ENCODE measurements around the gene NCKAP5. TPM values are rescaled to one million over a fixed set of nuclear protein-coding genes. Genes with fewer than 3 reads are reported as not detected.

NCKAP5 gene
- total RNA-seq, 1 donor from 2014 or later = 0.20 TPM

DNA sequence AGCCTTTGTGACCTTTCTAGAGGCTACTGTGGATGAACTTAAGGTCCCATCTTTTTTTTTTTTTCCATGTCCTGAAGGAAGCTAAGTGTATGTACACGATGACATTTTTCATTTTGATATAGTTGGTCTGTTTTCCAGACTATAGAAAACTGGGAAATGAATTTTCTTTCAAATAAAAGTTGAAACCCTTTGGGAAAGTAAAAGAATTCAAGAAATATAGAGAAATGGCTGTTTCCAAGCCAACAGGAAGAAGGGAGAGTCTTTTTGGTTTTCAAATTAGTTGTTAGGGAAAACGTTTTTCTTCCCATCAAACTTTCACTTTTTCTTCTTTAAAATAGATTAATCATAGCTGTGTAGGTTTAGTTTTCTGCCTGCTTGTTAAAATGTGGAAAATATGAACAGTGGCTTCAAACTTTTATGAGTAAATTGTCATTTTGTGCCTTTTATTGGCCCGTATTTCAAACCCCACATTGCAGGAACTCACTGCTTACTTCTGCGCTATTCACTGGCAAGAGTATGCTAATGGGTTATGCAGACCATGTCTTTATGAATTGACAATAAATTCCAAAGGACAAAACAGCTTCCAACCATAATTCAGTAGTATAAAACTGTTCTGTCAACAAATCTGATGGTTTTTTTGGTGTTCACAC is 870.6 kb downstream of the NCKAP5 start:
- no peaks in the 10 kb centered on the region for H3K4me1 Mint-ChIP-seq (ENCODE audit: low read depth, unreplicated experiment)

GRCh38 chr2:132692816-132693215 is 875.4 kb downstream of the NCKAP5 start:
- Mint-ChIP-seq H3K36me3 (ENCODE audit: unreplicated experiment) (no peaks in the 10 kb centered on the region), H3K27me3 (ENCODE audit: unreplicated experiment) (no peaks in the 10 kb centered on the region), H3K9me3 (ENCODE audit: unreplicated experiment) (peaks cover 1% of the 10 kb centered on the region), H3K27ac (ENCODE audit: unreplicated experiment) (no peak overlapping the region), H3K4me1 (ENCODE audit: low read depth, unreplicated experiment) (peaks cover 3% of the 10 kb centered on the region), H3K4me3 (ENCODE audit: unreplicated experiment) (no peak overlapping the region)
- no peak for DNase-seq
- TF ChIP-seq CTCF (IDR thresholded peaks at IDR 0.05; ENCODE audit: partially characterized antibody, unreplicated experiment) = no peak

More for the DNA sequence above, 870.6 kb downstream of the NCKAP5 start:
- Mint-ChIP-seq H3K4me3 (ENCODE audit: unreplicated experiment) (no peak overlapping the region), H3K9me3 (ENCODE audit: unreplicated experiment) (no peaks in the 10 kb centered on the region), H3K27ac (ENCODE audit: unreplicated experiment) (no peak overlapping the region), H3K36me3 (ENCODE audit: unreplicated experiment) (no peaks in the 10 kb centered on the region), H3K27me3 (ENCODE audit: unreplicated experiment) (no peaks in the 10 kb centered on the region)
- no peak for DNase-seq
- TF ChIP-seq CTCF (IDR thresholded peaks at IDR 0.05; ENCODE audit: partially characterized antibody, unreplicated experiment) = no peak

GRCh38 chr2:132691556-132691955 is 876.7 kb downstream of the NCKAP5 start:
- Mint-ChIP-seq H3K4me3 (ENCODE audit: unreplicated experiment) (no peak overlapping the region), H3K27ac (ENCODE audit: unreplicated experiment) (no peak overlapping the region), H3K36me3 (ENCODE audit: unreplicated experiment) (no peaks in the 10 kb centered on the region), H3K27me3 (ENCODE audit: unreplicated experiment) (no peaks in the 10 kb centered on the region), H3K4me1 (ENCODE audit: low read depth, unreplicated experiment) (peaks cover 5% of the 10 kb centered on the region), H3K9me3 (ENCODE audit: unreplicated experiment) (peaks cover 1% of the 10 kb centered on the region)
- TF ChIP-seq CTCF (IDR thresholded peaks at IDR 0.05; ENCODE audit: partially characterized antibody, unreplicated experiment) = no peak
- DNase-seq = no peak

- Mint-ChIP-seq H3K36me3 (ENCODE audit: unreplicated experiment) (no peaks in the 10 kb centered on the region), H3K9me3 (ENCODE audit: unreplicated experiment) (peaks cover 1% of the 10 kb centered on the region), H3K4me1 (ENCODE audit: low read depth, unreplicated experiment) (peaks cover 5% of the 10 kb centered on the region), H3K27me3 (ENCODE audit: unreplicated experiment) (no peaks in the 10 kb centered on the region), H3K27ac (ENCODE audit: unreplicated experiment) (no peak overlapping the region), H3K4me3 (ENCODE audit: unreplicated experiment) (no peak overlapping the region)
- DNase-seq = no peak
- TF ChIP-seq CTCF (IDR thresholded peaks at IDR 0.05; ENCODE audit: partially characterized antibody, unreplicated experiment) = no peak
Observed at GRCh38 chr2:132690664-132691303, 877.5 kb downstream of the NCKAP5 start.

GRCh38 chr2:132681766-132682165 is 886.5 kb downstream of the NCKAP5 start:
- no peak for TF ChIP-seq CTCF (IDR thresholded peaks at IDR 0.05; ENCODE audit: partially characterized antibody, unreplicated experiment)
- no peaks in the 10 kb centered on the region for H3K27me3 Mint-ChIP-seq (ENCODE audit: unreplicated experiment)
- DNase-seq = no peak
- no peak overlapping the region for H3K4me3 Mint-ChIP-seq (ENCODE audit: unreplicated experiment)
- no peaks in the 10 kb centered on the region for H3K4me1 Mint-ChIP-seq (ENCODE audit: low read depth, unreplicated experiment)
- no peak overlapping the region for H3K27ac Mint-ChIP-seq (ENCODE audit: unreplicated experiment)
- no peaks in the 10 kb centered on the region for H3K9me3 Mint-ChIP-seq (ENCODE audit: unreplicated experiment)
- no peaks in the 10 kb centered on the region for H3K36me3 Mint-ChIP-seq (ENCODE audit: unreplicated experiment)
